Measurements from ENCODE around the gene ADAP1. TPM values are rescaled to one million over a fixed set of nuclear protein-coding genes. Genes with fewer than 3 reads are reported as not detected.
A peak's percentile ranks its signal among the peaks of the same experiment; 100 is the strongest.

Gene ADAP1
- total RNA-seq, 1 experiment from 2014 or later = 6.2 TPM

DNA sequence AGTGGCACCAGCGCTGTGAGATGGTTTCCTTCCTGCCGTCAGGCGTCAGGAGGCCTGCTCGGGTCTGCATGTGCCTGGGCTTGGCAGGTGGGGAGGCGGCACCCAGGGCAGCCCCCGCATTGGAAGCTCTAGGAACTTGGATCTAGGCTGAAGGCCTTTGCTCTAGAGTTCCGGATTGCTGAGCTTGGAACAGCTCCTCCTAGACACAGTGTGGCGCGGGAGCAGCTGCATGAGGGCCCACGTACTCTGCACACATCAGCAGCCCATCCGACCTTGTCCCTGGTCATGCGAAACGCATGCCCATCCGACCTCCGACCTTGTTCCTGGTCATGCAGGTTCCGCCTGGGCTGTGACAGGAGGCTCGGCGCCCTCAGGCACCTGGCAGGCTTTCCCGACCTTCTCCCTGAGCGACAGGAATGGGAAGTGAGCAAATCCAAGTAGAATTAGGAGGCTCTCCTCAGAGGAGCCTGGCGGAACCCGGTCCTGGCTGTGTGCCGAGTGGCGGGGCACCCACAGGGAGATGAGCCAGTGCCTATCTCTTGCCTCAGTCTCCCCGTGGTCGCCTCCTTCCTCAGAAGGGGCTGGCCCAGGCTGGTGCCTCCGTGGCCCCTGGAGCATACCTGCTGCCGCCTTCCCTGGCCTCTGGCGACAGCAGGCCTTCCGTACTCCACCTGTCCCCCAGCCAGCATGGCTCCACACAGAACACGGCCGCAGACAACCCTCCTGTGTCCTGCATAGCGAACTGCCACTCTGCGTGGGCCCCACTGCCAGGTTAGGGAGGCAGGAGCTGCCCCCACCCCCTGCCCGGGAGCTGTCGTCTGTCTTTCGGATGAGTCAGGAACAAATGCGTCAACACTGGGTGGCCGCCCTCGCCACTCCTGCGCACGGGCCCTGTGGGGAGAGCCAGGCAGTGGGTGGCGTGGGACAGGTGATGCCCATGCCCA is 66.1 kb downstream of the ADAP1 start:
- Mint-ChIP-seq H3K27ac (peak overlapping the region in 2 of 3 experiments; percentile 27 to 79; a peak in 3 of 7 replicates), H3K9me3 (no peaks in the 10 kb centered on the region), H3K4me3 (no peak overlapping the region), H3K4me1 (peaks cover 2 to 4% of the 10 kb centered on the region in 2 experiments; a peak in 1 of 4 replicates), H3K27me3 (ENCODE audit: low read depth) (peaks cover under 1% of the 10 kb centered on the region; the same call in 1 of the 2 replicates), H3K36me3 (ENCODE audit: insufficient read depth in 1 of 3, low read depth in 3 of 3) (peaks cover 35 to 57% (median 46%) of the 10 kb centered on the region in 3 experiments)
- no peak overlapping the region for H3T11ph ChIP-seq (ENCODE audit: low read length)
- no peak overlapping the region for H3K4ac ChIP-seq (ENCODE audit: low read depth, low read length)
- peaks cover 15% of the 10 kb centered on the region; the same call in 1 of the 2 replicates for H3K79me2 ChIP-seq (ENCODE audit: insufficient read depth, low read length)
- no peak overlapping the region for H2BK5ac ChIP-seq (ENCODE audit: insufficient read length, low read length)
- no CpG with 5 or more reads among the region's 43 CpGs for WGBS (ENCODE audit: extremely low coverage, insufficient read length, low lambda C conversion rate)
- no peak overlapping the region for H2BK12ac ChIP-seq (ENCODE audit: insufficient read length, low read depth, low read length)
- no peak overlapping the region; the same call in 1 of the 2 replicates for H3K14ac ChIP-seq (ENCODE audit: insufficient read depth, low read length)
- no peak overlapping the region for H2AK5ac ChIP-seq (ENCODE audit: insufficient read length, low read length)
- H3K79me1 ChIP-seq (ENCODE audit: insufficient read depth, low read depth, low read length, poor library complexity, severe bottlenecking) = peaks cover 6% of the 10 kb centered on the region
- no peak overlapping the region for H3K18ac ChIP-seq (ENCODE audit: insufficient read length, low read depth, low read length)
- no peak overlapping the region for H3K56ac ChIP-seq (ENCODE audit: insufficient read length, low read depth, low read length)
- H4K8ac ChIP-seq (replicated peaks; ENCODE audit: insufficient read length, low read depth, low read length) = no peak overlapping the region
- no peak overlapping the region for H2BK20ac ChIP-seq (ENCODE audit: low read depth, low read length, poor library complexity, severe bottlenecking)
- H4K91ac ChIP-seq (ENCODE audit: insufficient read length, low read depth, low read length) = no peak overlapping the region
- H3K4me2 ChIP-seq (ENCODE audit: insufficient read depth, insufficient read length, low read length) = no peak overlapping the region
- H3K23me2 ChIP-seq (ENCODE audit: insufficient read length, low read depth, low read length, poor library complexity, severe bottlenecking) = no peaks in the 10 kb centered on the region
- peaks cover 3% of the 10 kb centered on the region for H4K20me1 ChIP-seq (ENCODE audit: control insufficient read depth, insufficient read depth, insufficient read length)
- H3K9me3 ChIP-seq (ENCODE audit: control insufficient read depth, low read depth, low read length) = no peaks in the 10 kb centered on the region
- no peak overlapping the region for H3K9ac ChIP-seq (ENCODE audit: extremely low read depth, insufficient read length, low read length)
- H2BK15ac ChIP-seq (ENCODE audit: low read depth, low read length) = no peak overlapping the region
- TF ChIP-seq, protein P1, sequence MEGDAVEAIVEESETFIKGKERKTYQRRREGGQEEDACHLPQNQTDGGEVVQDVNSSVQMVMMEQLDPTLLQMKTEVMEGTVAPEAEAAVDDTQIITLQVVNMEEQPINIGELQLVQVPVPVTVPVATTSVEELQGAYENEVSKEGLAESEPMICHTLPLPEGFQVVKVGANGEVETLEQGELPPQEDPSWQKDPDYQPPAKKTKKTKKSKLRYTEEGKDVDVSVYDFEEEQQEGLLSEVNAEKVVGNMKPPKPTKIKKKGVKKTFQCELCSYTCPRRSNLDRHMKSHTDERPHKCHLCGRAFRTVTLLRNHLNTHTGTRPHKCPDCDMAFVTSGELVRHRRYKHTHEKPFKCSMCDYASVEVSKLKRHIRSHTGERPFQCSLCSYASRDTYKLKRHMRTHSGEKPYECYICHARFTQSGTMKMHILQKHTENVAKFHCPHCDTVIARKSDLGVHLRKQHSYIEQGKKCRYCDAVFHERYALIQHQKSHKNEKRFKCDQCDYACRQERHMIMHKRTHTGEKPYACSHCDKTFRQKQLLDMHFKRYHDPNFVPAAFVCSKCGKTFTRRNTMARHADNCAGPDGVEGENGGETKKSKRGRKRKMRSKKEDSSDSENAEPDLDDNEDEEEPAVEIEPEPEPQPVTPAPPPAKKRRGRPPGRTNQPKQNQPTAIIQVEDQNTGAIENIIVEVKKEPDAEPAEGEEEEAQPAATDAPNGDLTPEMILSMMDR (conservative IDR thresholded peaks at IDR 0.05) = no peak
- H3K23ac ChIP-seq (ENCODE audit: insufficient read length, low read depth, low read length) = no peak overlapping the region
- no peak overlapping the region for H2BK120ac ChIP-seq (ENCODE audit: low read depth, low read length, poor library complexity, severe bottlenecking)
- no peak for DNase-seq
- no peak overlapping the region for H2AFZ ChIP-seq (ENCODE audit: low read length)
- no peaks in the 10 kb centered on the region for H3K4me1 ChIP-seq (ENCODE audit: insufficient read depth, low read length)
- H4K5ac ChIP-seq (ENCODE audit: insufficient read length, low read depth, low read length) = no peak overlapping the region
- H3K27ac ChIP-seq (ENCODE audit: insufficient read length, low read depth, low read length) = no peak overlapping the region
- no peaks in the 10 kb centered on the region for H3K27me3 ChIP-seq (ENCODE audit: insufficient read depth, low read length)

All from H9 (cell line).